Stimulated activated CD4-positive, alpha-beta T cell treated with anti-CD3 and anti-CD28 coated beads, Interleukin-15, amount 100 ng/mL, for 24 hours (primary cell): ENCODE results near the gene VAMP3.

Source experiments
- DNase-seq: peaks from one replicate; pipeline ENCODE4 v3.0.0-alpha.2; 2020

The VAMP3 gene

DNA sequence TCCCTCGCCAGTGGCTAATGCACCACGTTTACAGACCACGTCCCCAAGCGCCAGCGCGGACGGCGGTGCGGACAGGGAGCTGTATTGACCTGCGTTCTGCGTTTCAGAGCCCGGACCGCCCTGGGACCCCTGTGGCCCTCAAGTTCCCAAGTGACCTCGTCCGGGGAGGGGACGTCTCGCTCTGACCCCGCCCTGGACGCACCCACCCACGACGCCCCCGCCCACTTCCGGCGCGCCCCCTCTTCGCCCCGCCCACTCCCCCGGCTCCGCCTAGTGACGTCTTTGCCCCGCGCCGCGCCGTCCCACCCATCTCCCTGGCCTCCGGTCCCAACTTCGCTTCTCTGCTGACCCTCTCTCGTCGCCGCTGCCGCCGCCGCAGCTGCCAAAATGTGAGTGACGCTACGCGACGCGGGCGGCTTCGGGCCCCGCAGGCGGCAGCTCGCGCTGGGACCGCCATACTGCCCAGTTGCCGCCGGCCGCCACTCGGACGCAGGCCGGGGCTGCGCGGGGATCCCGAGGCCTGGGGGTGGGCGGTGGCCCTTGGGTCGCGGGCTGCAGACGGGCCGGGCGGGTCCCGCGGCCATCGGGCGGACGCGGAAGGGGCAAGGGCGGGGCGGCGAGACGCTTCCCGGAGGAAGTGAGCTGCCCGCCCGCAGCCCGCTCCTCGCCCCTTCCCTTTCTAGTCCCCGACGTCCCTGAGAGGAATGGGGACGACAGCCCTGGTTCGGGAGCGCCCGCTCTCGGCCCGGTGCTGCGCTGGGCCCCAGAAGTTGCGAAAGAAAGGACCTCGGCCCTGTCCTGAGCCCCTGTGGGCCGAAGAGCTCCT is at the start of gene VAMP3:
VAMP3 (plus strand) TSS at position 300 of the 826 bp plus-strand sequence; CDS start at position 388, 88 bp downstream.
- DNase-seq, result peak; percentile 87

GRCh38 chr1:7721940-7722669 is 49.0 kb upstream of the VAMP3 start:
- no peak for DNase-seq

- no peak for DNase-seq
These were observed 48.5 kb upstream of the VAMP3 start for GRCh38 chr1:7722670-7723012.

DNA sequence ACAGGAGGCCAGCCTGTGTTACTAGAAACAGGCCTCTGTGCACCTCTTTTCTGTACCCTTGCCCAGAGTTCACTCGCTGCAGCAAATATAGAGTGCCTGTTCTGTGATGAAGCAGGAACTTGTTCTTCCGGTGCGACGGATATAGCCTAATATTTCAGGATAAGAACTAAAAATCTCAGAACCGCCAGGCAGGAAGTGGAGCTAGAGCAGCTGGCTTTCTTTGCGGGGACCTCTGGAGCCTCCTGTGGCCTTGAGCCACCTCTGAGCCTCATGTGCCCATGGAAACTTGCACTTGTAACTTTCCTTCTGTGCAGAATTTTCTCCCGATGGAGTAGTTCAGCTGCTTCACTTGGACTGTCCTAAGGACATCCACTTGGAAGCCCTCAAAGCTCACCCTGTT is 44.5 kb upstream of the VAMP3 start:
- no peak for DNase-seq

- DNase-seq, result no peak
These were observed 43.2 kb upstream of the VAMP3 start for GRCh38 chr1:7727809-7728471.

DNA sequence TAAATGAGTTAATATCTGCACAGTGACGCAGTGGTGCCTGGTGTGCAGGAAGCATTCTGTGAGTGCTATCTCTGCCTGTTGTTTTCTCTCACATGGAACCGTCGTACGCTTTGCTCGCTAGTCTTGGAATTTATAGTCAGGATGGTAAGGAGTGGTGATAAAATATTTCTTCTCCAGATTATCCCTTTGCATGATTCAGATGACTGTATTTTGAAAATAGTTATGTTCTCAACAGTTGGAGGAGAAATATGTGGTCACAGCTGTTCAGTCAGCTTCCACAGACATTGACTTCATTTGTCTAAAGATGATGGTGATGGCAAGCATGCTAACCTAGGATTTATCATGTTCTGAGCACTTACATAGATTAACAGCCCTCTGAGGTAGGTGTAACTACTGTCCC is 41.3 kb upstream of the VAMP3 start:
- DNase-seq, result no peak

GRCh38 chr1:7732331-7732730 is 38.8 kb upstream of the VAMP3 start:
- DNase-seq, result no peak

GRCh38 chr1:7733276-7733675 is 37.8 kb upstream of the VAMP3 start:
- no peak for DNase-seq

DNA sequence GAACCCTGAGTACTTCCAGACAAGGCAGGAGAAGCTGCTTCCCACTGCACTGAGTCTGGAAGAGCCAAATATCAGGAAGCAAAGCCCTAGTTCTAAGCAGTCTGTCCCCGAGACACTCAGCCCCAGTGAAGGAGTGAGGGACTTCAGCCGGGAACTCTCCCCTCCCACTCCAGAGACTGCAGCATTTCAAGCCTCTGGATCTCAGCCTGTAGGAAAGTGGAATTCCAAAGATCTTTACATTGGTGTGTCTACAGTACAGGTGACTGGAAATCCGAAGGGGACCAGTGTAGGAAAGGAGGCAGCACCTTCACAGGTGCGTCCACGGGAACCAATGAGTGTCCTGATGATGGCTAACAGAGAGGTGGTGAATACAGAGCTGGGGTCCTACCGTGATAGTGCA is 33.1 kb upstream of the VAMP3 start:
- no peak for DNase-seq

- no peak for DNase-seq
These were observed 27.8 kb upstream of the VAMP3 start for GRCh38 chr1:7743346-7743745.

- DNase-seq, result no peak
These were observed 26.2 kb upstream of the VAMP3 start for GRCh38 chr1:7744882-7745281.

DNA sequence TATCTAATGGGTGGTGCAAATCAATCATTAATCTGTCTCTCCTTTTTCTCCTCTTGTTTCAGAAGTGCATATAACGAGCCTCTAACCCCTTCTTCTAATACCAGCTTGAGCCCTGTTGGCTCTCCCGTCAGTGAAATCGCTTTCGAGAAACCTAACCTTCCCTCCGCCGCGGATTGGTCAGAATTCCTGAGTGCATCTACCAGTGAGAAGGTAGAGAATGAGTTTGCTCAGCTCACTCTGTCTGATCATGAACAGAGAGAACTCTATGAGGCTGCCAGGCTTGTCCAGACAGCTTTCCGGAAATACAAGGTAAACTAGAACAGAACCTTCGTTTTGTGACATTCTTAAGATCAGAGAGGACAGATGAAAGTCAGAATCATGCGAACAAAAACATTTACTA is 25.3 kb upstream of the VAMP3 start:
- DNase-seq, result no peak

GRCh38 chr1:7747605-7748004 is 23.5 kb upstream of the VAMP3 start:
- no peak for DNase-seq

DNA sequence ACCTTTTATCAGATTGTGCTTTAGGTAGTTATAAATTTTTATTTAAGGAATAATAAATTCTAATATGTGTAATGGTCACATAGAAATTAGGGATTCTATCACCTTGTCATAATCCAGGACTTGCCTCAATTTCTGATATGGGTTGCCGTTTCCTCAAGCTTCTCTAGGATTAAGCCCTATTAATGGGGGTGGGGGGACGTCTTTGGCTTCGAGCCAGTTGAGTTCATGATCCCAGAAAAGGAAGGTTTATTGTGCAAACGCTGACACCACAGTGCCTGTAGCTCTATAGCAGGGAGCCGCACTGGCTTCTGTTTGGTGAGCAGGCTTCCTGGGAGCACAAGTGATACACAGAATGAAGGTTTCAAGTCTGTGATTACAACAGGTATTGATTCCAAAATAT is 22.0 kb upstream of the VAMP3 start:
- DNase-seq, result no peak

- DNase-seq, result no peak
These were observed 19.9 kb upstream of the VAMP3 start for GRCh38 chr1:7751174-7751573.

GRCh38 chr1:7752512-7753417 is 18.3 kb upstream of the VAMP3 start:
- DNase-seq, result peak; percentile 60

- DNase-seq, result no peak
These were observed 17.5 kb upstream of the VAMP3 start for GRCh38 chr1:7753641-7754040.

DNA sequence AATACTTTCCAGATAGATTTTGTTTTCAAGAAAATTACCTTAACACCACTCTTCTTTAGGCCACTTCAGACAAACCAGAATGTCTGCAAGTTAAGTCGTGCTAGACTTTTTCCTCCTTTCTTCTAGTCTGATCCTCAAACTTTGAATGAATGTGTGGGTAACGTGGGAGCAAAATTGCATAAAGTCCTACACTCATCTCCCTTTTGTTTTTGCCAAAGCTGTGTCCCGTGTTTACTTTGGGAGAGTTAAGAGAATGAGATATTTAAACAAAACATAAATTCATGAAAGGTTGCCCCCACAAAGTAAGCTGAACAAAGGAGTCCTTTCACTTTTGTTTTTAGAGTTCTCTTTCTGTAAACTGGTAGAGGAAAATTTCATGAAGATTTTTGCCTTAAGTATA is 16.9 kb upstream of the VAMP3 start:
- DNase-seq, result no peak

- no peak for DNase-seq
These were observed 15.6 kb upstream of the VAMP3 start for GRCh38 chr1:7755448-7755847.

- DNase-seq, result no peak
These were observed 10.9 kb upstream of the VAMP3 start for GRCh38 chr1:7760245-7760644.

- no peak for DNase-seq
These were observed 10.0 kb upstream of the VAMP3 start for GRCh38 chr1:7761103-7761502.

GRCh38 chr1:7767176-7767575 is 3.9 kb upstream of the VAMP3 start:
- no peak for DNase-seq

- no peak for DNase-seq
These were observed 2.5 kb upstream of the VAMP3 start for GRCh38 chr1:7768583-7768982.
